Body of pancreas (tissue), 4 donors: Measurements from ENCODE around the gene PDZRN3. TPM values are rescaled to one million over a fixed set of nuclear protein-coding genes. Genes with fewer than 3 reads are reported as not detected.

Experiments used
- ATAC-seq: fragments of 150-250 bp; one replicate; pipeline ENCODE4 v1.9.1; 2016
- DNase-seq, 4 donors: peaks; one replicate each; pipeline ENCODE4 v3.0.0-alpha.2; 2019
- H3K27ac ChIP-seq, 4 donors: fragments of 200-600 bp; sonication (generic); 1 replicate in 3 of 4; 2 replicates in 1 of 4; pipeline versions ENCODE4 v1.5.1 to v1.6.1; 2016 to 2019; ENCODE audit warnings: mild to moderate bottlenecking in 1 of 4, mixed read lengths in 1 of 4, moderate library complexity in 1 of 4
- H3K27me3 ChIP-seq, 2 donors: fragments of 200-600 bp; sonication (generic); one replicate each; pipeline ENCODE4 v1.6.0; 2016; ENCODE audit warnings: mild to moderate bottlenecking in 1 of 2
- H3K36me3 ChIP-seq, 2 donors: fragments of 200-600 bp; sonication (generic); replicated peaks in 1 of 2; 2 replicates each; pipeline ENCODE4 v1.5.1; 2016; ENCODE audit warnings: low read depth in 2 of 2; ENCODE audit not compliant: insufficient read depth in 1 of 2
- H3K4me1 ChIP-seq: fragments of 200-600 bp; sonication (generic); one replicate; pipeline ENCODE4 v1.6.0; 2016
- H3K4me3 ChIP-seq, 2 donors: fragments of 200-600 bp; sonication (generic); 1 replicate in 1 of 2; 2 replicates in 1 of 2; pipeline ENCODE4 v1.5.1; 2016 to 2019
- H3K9me3 ChIP-seq, 3 donors: fragments of 200-600 bp; sonication (generic); 1 replicate in 2 of 3; 2 replicates in 1 of 3; pipeline ENCODE4 v1.5.1; 2016
- POLR2A ChIP-seq, 3 donors: fragments of 450-650 bp; IDR thresholded peaks; one replicate each; pipeline ENCODE4 v1.6.1; 2016; ENCODE audit warnings: antibody characterized with exemption in 3 of 3, mild to moderate bottlenecking in 2 of 3
- WGBS, 2 donors: methylation state at CpG; one replicate each; pipeline ENCODE4 v1.1.5; 2017; 5-methylcytosine and 5-hydroxymethylcytosine counted together
- intact Hi-C: fragments of 100-400 bp; cut with DNase I; formaldehyde crosslinking; loops from one replicate; pipeline ENCODE4 v1.15.1; 2023
- total RNA-seq, 2 donors: library from RNA; depleted of rRNA; stranded (reverse); fragments of >200 nt; gene quantifications; one replicate each; pipeline ENCODE4 v1.1.0, GENCODE V29; 2016
- TF ChIP-seq, protein P1 (sequence below), 7 experiments: fragments of 450-650 bp in 4 of 7; fragments of 200-600 bp in 3 of 7; sonication (generic) in 3 of 7; IDR thresholded peaks; one replicate each; pipeline ENCODE4 v1.5.1; 2016 to 2019; ENCODE audit warnings: antibody characterized with exemption in 7 of 7

The PDZRN3 gene
- total RNA-seq, 2 donors from 2014 or later, result 18.9 to 41.9 TPM

GRCh38 chr3:73449774-73450173, 175.0 kb downstream of the PDZRN3 start:
- H3K4me1 ChIP-seq, result peaks cover 9% of the 10 kb centered on the region
- H3K36me3 ChIP-seq, result no peaks in the 10 kb centered on the region
- ATAC-seq, result no peak
- 65 to 80% methylated on average over 4 of the region's 4 CpGs for WGBS, 2 donors
- TF ChIP-seq, protein P1, sequence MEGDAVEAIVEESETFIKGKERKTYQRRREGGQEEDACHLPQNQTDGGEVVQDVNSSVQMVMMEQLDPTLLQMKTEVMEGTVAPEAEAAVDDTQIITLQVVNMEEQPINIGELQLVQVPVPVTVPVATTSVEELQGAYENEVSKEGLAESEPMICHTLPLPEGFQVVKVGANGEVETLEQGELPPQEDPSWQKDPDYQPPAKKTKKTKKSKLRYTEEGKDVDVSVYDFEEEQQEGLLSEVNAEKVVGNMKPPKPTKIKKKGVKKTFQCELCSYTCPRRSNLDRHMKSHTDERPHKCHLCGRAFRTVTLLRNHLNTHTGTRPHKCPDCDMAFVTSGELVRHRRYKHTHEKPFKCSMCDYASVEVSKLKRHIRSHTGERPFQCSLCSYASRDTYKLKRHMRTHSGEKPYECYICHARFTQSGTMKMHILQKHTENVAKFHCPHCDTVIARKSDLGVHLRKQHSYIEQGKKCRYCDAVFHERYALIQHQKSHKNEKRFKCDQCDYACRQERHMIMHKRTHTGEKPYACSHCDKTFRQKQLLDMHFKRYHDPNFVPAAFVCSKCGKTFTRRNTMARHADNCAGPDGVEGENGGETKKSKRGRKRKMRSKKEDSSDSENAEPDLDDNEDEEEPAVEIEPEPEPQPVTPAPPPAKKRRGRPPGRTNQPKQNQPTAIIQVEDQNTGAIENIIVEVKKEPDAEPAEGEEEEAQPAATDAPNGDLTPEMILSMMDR (IDR thresholded peaks at IDR 0.05), result no peak
- TF ChIP-seq POLR2A (IDR thresholded peaks at IDR 0.05), result no peak
- H3K9me3 ChIP-seq, result no peaks in the 10 kb centered on the region
- H3K4me3 ChIP-seq, result no peak overlapping the region
- H3K27me3 ChIP-seq, result no peaks in the 10 kb centered on the region
- intact Hi-C loops, result loop anchor here (10.0 kb wide), 1 partner anchor 55 kb away; no protein-coding TSS in a partner anchor
- no peak for DNase-seq
- H3K27ac ChIP-seq, result no peak overlapping the region

GRCh38 chr3:73448761-73449301, 175.9 kb downstream of the PDZRN3 start:
- WGBS, 2 donors, result 69 to 86% methylated on average over 4 of the region's 4 CpGs
- H3K27me3 ChIP-seq, result no peaks in the 10 kb centered on the region
- no peak for ATAC-seq
- H3K36me3 ChIP-seq, result no peaks in the 10 kb centered on the region
- intact Hi-C loops, result no loop called here
- no peak overlapping the region for H3K4me3 ChIP-seq
- peaks cover 9% of the 10 kb centered on the region for H3K4me1 ChIP-seq
- no peaks in the 10 kb centered on the region for H3K9me3 ChIP-seq
- TF ChIP-seq POLR2A (IDR thresholded peaks at IDR 0.05), result no peak
- TF ChIP-seq, protein P1 (IDR thresholded peaks at IDR 0.05), result no peak
- no peak for DNase-seq
- H3K27ac ChIP-seq, result no peak overlapping the region

GRCh38 chr3:73448041-73448440, 176.7 kb downstream of the PDZRN3 start:
- TF ChIP-seq, protein P1 (IDR thresholded peaks at IDR 0.05), result no peak
- TF ChIP-seq POLR2A (IDR thresholded peaks at IDR 0.05), result no peak

GRCh38 chr3:73447111-73447510, 177.6 kb downstream of the PDZRN3 start:
- Histone ChIP-seq H3K4me3 (no peak overlapping the region), H3K36me3 (no peaks in the 10 kb centered on the region), H3K27me3 (no peaks in the 10 kb centered on the region), H3K9me3 (no peaks in the 10 kb centered on the region), H3K27ac (no peak overlapping the region), H3K4me1 (peaks cover 9% of the 10 kb centered on the region)
- intact Hi-C loops, result no loop called here
- ATAC-seq (no peak), DNase-seq (no peak)
- 68 to 70% methylated on average over 6 of the region's 6 CpGs for WGBS, 2 donors
- TF ChIP-seq, protein P1 (IDR thresholded peaks at IDR 0.05), result no peak
- TF ChIP-seq POLR2A (IDR thresholded peaks at IDR 0.05), result no peak

More at GRCh38 chr3:73448041-73448440, 176.7 kb downstream of the PDZRN3 start:
- intact Hi-C loops, result no loop called here
- Histone ChIP-seq H3K36me3 (no peaks in the 10 kb centered on the region), H3K4me3 (no peak overlapping the region), H3K9me3 (no peaks in the 10 kb centered on the region), H3K27ac (no peak overlapping the region), H3K27me3 (no peaks in the 10 kb centered on the region), H3K4me1 (peaks cover 9% of the 10 kb centered on the region)
- no peak for DNase-seq
- no peak for ATAC-seq
- 95 to 98% methylated on average over 2 of the region's 2 CpGs for WGBS, 2 donors

DNA sequence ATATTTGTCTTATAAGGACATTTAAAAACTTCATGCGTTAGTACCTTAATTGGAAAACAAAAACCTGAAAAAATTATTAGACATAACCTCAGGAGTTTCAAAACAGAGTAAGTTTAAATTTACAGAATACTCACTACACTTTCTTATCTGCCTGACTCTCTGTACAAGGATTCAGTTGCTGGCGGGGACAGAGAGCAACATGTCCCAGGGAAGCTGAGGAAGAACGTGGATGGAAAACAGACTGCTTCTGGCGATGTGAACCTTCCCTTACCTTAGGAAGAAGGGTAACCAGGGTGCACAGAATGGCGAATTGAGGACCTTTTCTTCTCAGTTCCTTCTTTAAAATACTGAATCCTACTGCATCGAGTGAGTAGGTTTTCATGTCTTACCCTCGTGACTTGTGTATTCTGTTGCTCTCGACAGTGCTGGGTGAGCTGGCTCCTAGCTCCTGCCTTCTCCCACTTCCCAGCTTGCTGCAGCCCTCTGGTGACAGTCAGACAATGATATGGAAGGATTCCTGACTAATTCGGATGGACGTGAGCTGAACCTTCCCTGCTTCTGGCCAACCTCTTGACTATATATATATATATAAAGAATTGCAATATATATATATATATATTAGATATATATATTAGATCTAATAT, 178.2 kb downstream of the PDZRN3 start:
- DNase-seq (no peak), ATAC-seq (no peak)
- intact Hi-C loops, result no loop called here
- no peak overlapping the region for H3K27ac ChIP-seq
- no peaks in the 10 kb centered on the region for H3K27me3 ChIP-seq
- H3K9me3 ChIP-seq, result no peaks in the 10 kb centered on the region
- TF ChIP-seq, protein P1 (IDR thresholded peaks at IDR 0.05), result no peak
- no peak for TF ChIP-seq POLR2A (IDR thresholded peaks at IDR 0.05)
- H3K36me3 ChIP-seq, result no peaks in the 10 kb centered on the region
- no peak overlapping the region for H3K4me3 ChIP-seq
- WGBS, 2 donors, result 85 to 89% methylated on average over 10 of the region's 10 CpGs
- H3K4me1 ChIP-seq, result peaks cover 6% of the 10 kb centered on the region
